Neuronal stem cell (in vitro differentiated cells): Measurements from ENCODE around the gene C18orf63.
A peak's percentile ranks its signal among the peaks of the same experiment; 100 is the strongest.

Source experiments
- DNase-seq: peaks from one replicate; pipeline ENCODE4 v3.0.0-alpha.2; 2013; ENCODE audit warnings: low spot score
- H2AFZ ChIP-seq: one replicate; pipeline ENCODE4 v1.6.1; 2013; ENCODE audit warnings: mild to moderate bottlenecking, low read length, inconsistent platforms
- H2AK5ac ChIP-seq: 2 replicates; pipeline ENCODE4 v1.6.1; 2013; ENCODE audit warnings: low read depth, mild to moderate bottlenecking, inconsistent platforms, low read length, moderate library complexity, mixed read lengths
- H2BK120ac ChIP-seq: 2 replicates; pipeline ENCODE4 v1.6.1; 2013; ENCODE audit warnings: low read depth, mild to moderate bottlenecking, inconsistent platforms, low read length, moderate library complexity, mixed read lengths
- H2BK12ac ChIP-seq: one replicate; pipeline ENCODE4 v1.6.1; 2013; ENCODE audit warnings: low read length, inconsistent platforms
- H2BK15ac ChIP-seq: 2 replicates; pipeline ENCODE4 v1.6.1; 2013; ENCODE audit warnings: mild to moderate bottlenecking, low read length, inconsistent platforms, mixed read lengths
- H2BK5ac ChIP-seq: one replicate; pipeline ENCODE4 v1.6.1; 2013; ENCODE audit warnings: inconsistent platforms, mild to moderate bottlenecking, low read length, moderate library complexity
- H3K14ac ChIP-seq: one replicate; pipeline ENCODE4 v1.6.1; 2013; ENCODE audit warnings: low read length, inconsistent platforms
- H3K18ac ChIP-seq: 2 replicates; pipeline ENCODE4 v1.6.1; 2013; ENCODE audit warnings: low read length, inconsistent platforms
- H3K23ac ChIP-seq: 2 replicates; pipeline ENCODE4 v1.6.1; 2013; ENCODE audit warnings: low read depth, mild to moderate bottlenecking, mixed read lengths, low read length, inconsistent platforms; ENCODE audit not compliant: poor library complexity
- H3K27ac ChIP-seq: replicated peaks from 3 replicates; pipeline ENCODE4 v1.5.1; 2013; ENCODE audit warnings: low read length, inconsistent platforms
- H3K27me3 ChIP-seq, 3 experiments: 2 replicates each; pipeline ENCODE4 v1.6.1; 2013; ENCODE audit warnings: low read length in 3 of 3, mild to moderate bottlenecking in 2 of 3, inconsistent platforms in 1 of 3, low read depth in 1 of 3, mixed read lengths in 1 of 3, moderate library complexity in 1 of 3; ENCODE audit not compliant: control insufficient read depth in 3 of 3, insufficient read depth in 3 of 3
- H3K36me3 ChIP-seq, 2 donors: replicated peaks in 1 of 2; 2 replicates each; pipeline ENCODE4 v1.6.1; 2013; ENCODE audit warnings: low read length in 2 of 2; ENCODE audit not compliant: control insufficient read depth in 2 of 2, insufficient read depth in 2 of 2
- H3K4ac ChIP-seq: 2 replicates; pipeline ENCODE4 v1.6.1; 2013; ENCODE audit warnings: inconsistent platforms, mild to moderate bottlenecking, low read length, moderate library complexity
- H3K4me1 ChIP-seq, 2 donors: 1 replicate in 1 of 2; 2 replicates in 1 of 2; pipeline ENCODE4 v1.6.1; 2013; ENCODE audit warnings: low read length in 2 of 2, low read depth in 1 of 2; ENCODE audit not compliant: control insufficient read depth in 2 of 2, insufficient read depth in 1 of 2
- H3K4me2 ChIP-seq: one replicate; pipeline ENCODE4 v1.6.1; 2013; ENCODE audit warnings: mild to moderate bottlenecking, low read length, inconsistent platforms; ENCODE audit not compliant: insufficient read depth, poor library complexity, severe bottlenecking
- H3K4me3 ChIP-seq, 2 donors: 2 replicates each; pipeline ENCODE4 v1.5.1; 2013; ENCODE audit warnings: low read length in 2 of 2, mild to moderate bottlenecking in 2 of 2, inconsistent platforms in 1 of 2, moderate library complexity in 1 of 2
- H3K79me1 ChIP-seq: one replicate; pipeline ENCODE4 v1.6.1; 2013; ENCODE audit warnings: low read depth, mild to moderate bottlenecking, inconsistent platforms, low read length, moderate library complexity
- H3K9ac ChIP-seq: one replicate; pipeline ENCODE4 v1.6.1; 2013; ENCODE audit warnings: mild to moderate bottlenecking, low read depth, low read length, inconsistent platforms; ENCODE audit not compliant: poor library complexity
- H3K9me3 ChIP-seq, 2 donors: replicated peaks in 1 of 2; 2 replicates each; pipeline versions ENCODE3 to v1.6.1; 2013; ENCODE audit warnings: low read length in 2 of 2, mild to moderate bottlenecking in 2 of 2, inconsistent platforms in 1 of 2, low read depth in 1 of 2, mixed read lengths in 1 of 2, moderate library complexity in 1 of 2; ENCODE audit not compliant: control insufficient read depth in 2 of 2, insufficient read depth in 1 of 2
- H4K8ac ChIP-seq: one replicate; pipeline ENCODE4 v1.6.1; 2013; ENCODE audit warnings: low read depth, mild to moderate bottlenecking, inconsistent platforms, low read length, moderate library complexity
- H4K91ac ChIP-seq: one replicate; pipeline ENCODE4 v1.6.1; 2013; ENCODE audit warnings: low read length, low read depth, mild to moderate bottlenecking, inconsistent platforms; ENCODE audit not compliant: poor library complexity
- WGBS, 2 donors: extraction: QIAGEN DNeasy Blood & Tissue Kit; methylation state at CpG; one replicate each; pipeline ENCODE4 v1.1.7; 2013; ENCODE audit warnings: missing lambda C conversion rate in 2 of 2, mixed read lengths in 1 of 2; ENCODE audit not compliant: insufficient read length in 2 of 2, insufficient replicate concordance in 1 of 2; ENCODE audit errors: extremely low coverage in 2 of 2; 5-methylcytosine and 5-hydroxymethylcytosine counted together

C18orf63 gene

GRCh38 chr18:74348581-74348980 is 32.9 kb downstream of the C18orf63 start:
- no peak overlapping the region for H3K4me2 ChIP-seq
- H3K9me3 ChIP-seq, result no peaks in the 10 kb centered on the region
- H2AK5ac ChIP-seq, result no peak overlapping the region
- no peak for DNase-seq
- no peaks in the 10 kb centered on the region for H3K4me1 ChIP-seq
- H2BK15ac ChIP-seq, result no peak overlapping the region
- no peak overlapping the region for H3K18ac ChIP-seq
- H3K4me3 ChIP-seq, result no peak overlapping the region
- no peak overlapping the region for H2BK5ac ChIP-seq
- H4K91ac ChIP-seq, result no peak overlapping the region
- H3K79me1 ChIP-seq, result no peaks in the 10 kb centered on the region
- H4K8ac ChIP-seq, result no peak overlapping the region
- H2BK120ac ChIP-seq, result no peak overlapping the region
- no peaks in the 10 kb centered on the region for H3K36me3 ChIP-seq
- H2BK12ac ChIP-seq, result no peak overlapping the region
- H3K14ac ChIP-seq, result no peak overlapping the region
- H3K4ac ChIP-seq, result no peak overlapping the region
- no peak overlapping the region for H3K23ac ChIP-seq
- no peak overlapping the region for H3K9ac ChIP-seq
- peaks cover 0 to 23% (median 0%) of the 10 kb centered on the region in 3 experiments for H3K27me3 ChIP-seq
- H2AFZ ChIP-seq, result no peak overlapping the region
- H3K27ac ChIP-seq, result no peak overlapping the region
- no CpG with 5 or more reads among the region's 2 CpGs for WGBS, 2 donors

DNA sequence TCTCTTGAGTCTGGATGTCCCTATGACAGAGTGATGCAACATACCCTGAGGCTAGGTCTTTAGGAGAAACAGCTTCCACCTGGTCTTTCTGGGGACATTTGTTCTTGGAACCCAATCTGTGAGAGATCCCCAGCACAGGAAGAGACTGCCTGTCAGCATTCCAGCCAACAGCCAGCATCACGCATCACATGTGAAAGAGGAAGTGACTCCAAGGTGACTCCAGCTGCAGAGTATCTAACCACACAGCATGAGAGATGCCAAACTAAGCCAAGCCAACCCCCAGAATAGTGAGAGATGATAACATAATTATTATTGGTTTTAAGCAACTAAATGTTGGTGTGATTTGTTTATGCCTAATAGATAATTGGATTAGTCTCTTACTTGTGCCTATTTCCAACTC is 35.7 kb downstream of the C18orf63 start:
- peaks cover 0 to 36% (median 0%) of the 10 kb centered on the region in 3 experiments for H3K27me3 ChIP-seq
- H3K14ac ChIP-seq, result no peak overlapping the region
- H3K18ac ChIP-seq, result no peak overlapping the region
- H4K91ac ChIP-seq, result no peak overlapping the region
- no CpG with 5 or more reads among the region's 1 CpG for WGBS, 2 donors
- H4K8ac ChIP-seq, result peak overlapping the region; percentile 29
- no peak overlapping the region for H3K4ac ChIP-seq
- no peaks in the 10 kb centered on the region for H3K79me1 ChIP-seq
- H3K9ac ChIP-seq, result no peak overlapping the region
- no peak for DNase-seq
- H3K27ac ChIP-seq, result no peak overlapping the region
- no peak overlapping the region for H3K4me3 ChIP-seq
- no peak overlapping the region for H2AK5ac ChIP-seq
- no peak overlapping the region for H2AFZ ChIP-seq
- H2BK15ac ChIP-seq, result no peak overlapping the region
- H2BK120ac ChIP-seq, result no peak overlapping the region
- no peak overlapping the region for H2BK12ac ChIP-seq
- H3K9me3 ChIP-seq, result no peaks in the 10 kb centered on the region
- no peak overlapping the region for H3K4me2 ChIP-seq
- no peak overlapping the region for H3K23ac ChIP-seq
- H2BK5ac ChIP-seq, result no peak overlapping the region
- H3K36me3 ChIP-seq, result no peaks in the 10 kb centered on the region
- H3K4me1 ChIP-seq, result no peaks in the 10 kb centered on the region

DNA sequence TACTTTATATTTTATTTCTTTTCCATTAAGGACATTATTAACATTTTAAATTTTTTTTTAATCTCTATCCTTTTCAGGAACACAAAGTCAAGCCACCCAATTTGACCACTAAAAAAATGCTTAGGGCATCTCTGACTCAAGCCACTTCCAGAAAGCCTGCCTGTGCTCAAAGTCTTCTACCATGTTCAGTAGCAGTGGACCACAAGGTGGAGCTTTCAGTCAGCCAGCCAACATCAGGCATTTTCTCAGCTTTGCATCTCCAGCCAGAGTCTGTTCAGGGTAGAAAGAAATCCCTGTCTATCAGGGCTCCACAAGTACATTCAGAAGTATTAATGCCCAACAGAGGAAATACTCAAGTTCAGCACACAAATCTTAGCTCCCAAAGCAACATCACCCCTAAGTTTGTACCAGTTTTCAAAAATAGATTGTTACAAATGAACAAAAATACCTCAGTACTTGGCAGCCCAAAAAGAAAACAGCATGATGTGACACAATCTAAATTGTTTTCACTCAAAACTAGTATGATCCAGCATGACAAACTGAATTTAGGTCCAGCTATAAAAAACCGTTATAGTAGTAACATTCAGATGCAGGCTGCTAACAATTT is 37.6 kb downstream of the C18orf63 start:
- Histone ChIP-seq H3K23ac (no peak overlapping the region), H3K9me3 (no peaks in the 10 kb centered on the region), H3K79me1 (no peaks in the 10 kb centered on the region), H2BK120ac (no peak overlapping the region), H2BK15ac (no peak overlapping the region), H3K18ac (no peak overlapping the region), H3K9ac (no peak overlapping the region), H2AFZ (no peak overlapping the region), H2BK12ac (no peak overlapping the region), H3K27me3 (peaks cover 0 to 26% (median 0%) of the 10 kb centered on the region in 3 experiments), H2BK5ac (no peak overlapping the region), H3K36me3 (no peaks in the 10 kb centered on the region), H2AK5ac (no peak overlapping the region), H3K4me3 (no peak overlapping the region), H4K8ac (no peak overlapping the region), H4K91ac (no peak overlapping the region), H3K14ac (no peak overlapping the region), H3K4me2 (no peak overlapping the region), H3K4me1 (no peaks in the 10 kb centered on the region), H3K27ac (no peak overlapping the region), H3K4ac (no peak overlapping the region)
- DNase-seq, result peak; percentile 47
- WGBS, 2 donors, result no CpG with 5 or more reads among the region's 1 CpG

DNA sequence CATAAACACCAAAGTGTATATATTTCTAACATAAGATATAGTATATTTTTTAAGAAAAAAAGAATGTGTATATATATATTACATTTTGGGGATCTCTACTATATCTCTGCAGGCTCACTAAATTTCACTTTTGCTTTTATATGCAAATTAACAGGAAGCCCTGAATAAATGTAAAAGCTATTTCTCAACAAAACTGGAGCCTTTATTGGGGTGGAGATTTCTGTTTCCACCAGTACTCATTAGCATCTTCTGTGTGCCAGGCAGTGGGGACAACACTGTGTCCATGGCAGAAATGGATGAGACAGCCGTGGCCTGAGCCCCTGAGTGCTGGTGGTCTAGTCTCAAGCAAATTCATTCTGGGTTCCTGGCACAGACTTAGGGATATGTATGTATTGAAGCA is 41.3 kb downstream of the C18orf63 start:
- no CpG with 5 or more reads among the region's 1 CpG for WGBS, 2 donors
- H3K4ac ChIP-seq, result no peak overlapping the region
- no peak overlapping the region for H3K23ac ChIP-seq
- no peak overlapping the region for H2BK15ac ChIP-seq
- H3K4me3 ChIP-seq, result no peak overlapping the region
- no peak overlapping the region for H3K14ac ChIP-seq
- no peak overlapping the region for H2AK5ac ChIP-seq
- H3K27me3 ChIP-seq, result peaks cover 0 to 18% (median 0%) of the 10 kb centered on the region in 3 experiments
- no peak overlapping the region for H2BK5ac ChIP-seq
- H3K79me1 ChIP-seq, result no peaks in the 10 kb centered on the region
- no peaks in the 10 kb centered on the region for H3K9me3 ChIP-seq
- H4K91ac ChIP-seq, result no peak overlapping the region
- no peak overlapping the region for H3K18ac ChIP-seq
- no peak overlapping the region for H3K27ac ChIP-seq
- H2BK12ac ChIP-seq, result no peak overlapping the region
- DNase-seq, result no peak
- no peak overlapping the region for H2BK120ac ChIP-seq
- H4K8ac ChIP-seq, result no peak overlapping the region
- no peak overlapping the region for H2AFZ ChIP-seq
- no peaks in the 10 kb centered on the region for H3K4me1 ChIP-seq
- H3K4me2 ChIP-seq, result no peak overlapping the region
- no peak overlapping the region for H3K9ac ChIP-seq
- H3K36me3 ChIP-seq, result no peaks in the 10 kb centered on the region
